HUES64 (cell line): ENCODE data around the gene TIMM17B. TPM values are rescaled to one million over a fixed set of nuclear protein-coding genes. Genes with fewer than 3 reads are reported as not detected.

Experiments
- H3K27ac ChIP-seq: 2 replicates; pipeline ENCODE4 v1.7.0; 2013; ENCODE audit warnings: low read depth, low read length, inconsistent platforms
- H3K27me3 ChIP-seq: 2 replicates; pipeline ENCODE4 v1.6.1; 2013; ENCODE audit warnings: mild to moderate bottlenecking, low read length; ENCODE audit not compliant: insufficient read depth
- H3K36me3 ChIP-seq: 2 replicates; pipeline ENCODE4 v1.6.1; 2013; ENCODE audit warnings: mild to moderate bottlenecking, low read length; ENCODE audit not compliant: insufficient read depth
- H3K4me1 ChIP-seq: 2 replicates; pipeline ENCODE4 v1.6.1; 2013; ENCODE audit warnings: mild to moderate bottlenecking, low read length, moderate library complexity; ENCODE audit not compliant: insufficient read depth
- H3K4me3 ChIP-seq: 2 replicates; pipeline ENCODE4 v1.5.1; 2013; ENCODE audit warnings: mild to moderate bottlenecking, low read length, moderate library complexity
- H3K9ac ChIP-seq: 2 replicates; pipeline ENCODE4 v1.6.1; 2013; ENCODE audit warnings: mild to moderate bottlenecking, low read depth, low read length
- H3K9me3 ChIP-seq: 2 replicates; pipeline ENCODE4 v1.6.1; 2013; ENCODE audit warnings: low read depth, low read length; ENCODE audit not compliant: insufficient read depth
- WGBS: fragments of 150-250, 120-280 bp; methylation state at CpG from one replicate; pipeline ENCODE4 v1.1.7; 2013; ENCODE audit warnings: missing lambda C conversion rate; 5-methylcytosine and 5-hydroxymethylcytosine counted together
- polyA plus RNA-seq, 2 experiments: library from polyadenylated mRNA; stranded (reverse); fragments of 50-300 nt; gene quantifications; one replicate each; pipeline ENCODE4 v1.2.3, GENCODE V29; 2013

The TIMM17B gene
- 52.2 TPM for polyA plus RNA-seq (2013, experiment 1 of 2)
- 59.4 TPM for polyA plus RNA-seq (2013, experiment 2 of 2)

GRCh38 chrX:48897625-48898306 is at the start of gene TIMM17B, which contains the start of gene PQBP1:
TIMM17B (minus strand) TSS chrX:48897768; CDS start chrX:48897749, 19 bp downstream.
PQBP1 (plus strand) TSS chrX:48897930; CDS start chrX:48898510, 580 bp downstream.
- H3K9me3 ChIP-seq = no peaks in the 10 kb centered on the region
- H3K4me1 ChIP-seq = no peaks in the 10 kb centered on the region
- peak within 1 kb of the TSS; percentile 96 for H3K4me3 ChIP-seq
- peaks cover 34% of the 10 kb centered on the region for H3K36me3 ChIP-seq
- H3K27ac ChIP-seq = peak within 1 kb of the TSS; percentile 99
- H3K27me3 ChIP-seq = no peaks in the 10 kb centered on the region
- H3K9ac ChIP-seq = peak within 1 kb of the TSS; percentile 95
- WGBS = under 1% methylated on average over 48 of the region's 49 CpGs

GRCh38 chrX:48945517-48946348 is 48.2 kb upstream of the TIMM17B start:
- no peaks in the 10 kb centered on the region for H3K9me3 ChIP-seq
- H3K4me1 ChIP-seq = no peaks in the 10 kb centered on the region
- 71% methylated on average over 7 of the region's 8 CpGs for WGBS
- no peak overlapping the region; the same call in 1 of the 2 replicates for H3K27ac ChIP-seq
- no peak overlapping the region for H3K9ac ChIP-seq
- H3K4me3 ChIP-seq = no peak overlapping the region
- H3K36me3 ChIP-seq = peaks cover 15% of the 10 kb centered on the region
- H3K27me3 ChIP-seq = no peaks in the 10 kb centered on the region

DNA sequence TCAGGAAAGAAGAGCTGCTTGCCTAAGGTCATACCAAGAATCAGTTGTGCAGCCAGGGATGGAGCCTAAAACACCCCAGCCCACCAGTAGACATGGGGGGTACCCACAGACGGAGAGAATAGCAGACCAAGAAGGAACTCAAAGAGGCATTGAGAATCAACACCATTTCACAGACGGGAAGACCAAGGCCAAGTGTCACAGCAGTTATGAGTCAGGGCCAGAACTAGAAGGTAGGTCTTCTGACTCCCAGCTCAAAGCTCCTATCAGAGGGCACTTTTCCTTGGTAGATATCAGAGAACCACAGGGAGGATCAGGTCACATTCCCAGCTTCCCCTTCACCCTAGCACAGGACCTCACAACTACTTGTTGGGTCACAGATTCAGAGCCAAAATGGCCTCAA is 45.3 kb upstream of the TIMM17B start:
- H3K9me3 ChIP-seq = no peaks in the 10 kb centered on the region

DNA sequence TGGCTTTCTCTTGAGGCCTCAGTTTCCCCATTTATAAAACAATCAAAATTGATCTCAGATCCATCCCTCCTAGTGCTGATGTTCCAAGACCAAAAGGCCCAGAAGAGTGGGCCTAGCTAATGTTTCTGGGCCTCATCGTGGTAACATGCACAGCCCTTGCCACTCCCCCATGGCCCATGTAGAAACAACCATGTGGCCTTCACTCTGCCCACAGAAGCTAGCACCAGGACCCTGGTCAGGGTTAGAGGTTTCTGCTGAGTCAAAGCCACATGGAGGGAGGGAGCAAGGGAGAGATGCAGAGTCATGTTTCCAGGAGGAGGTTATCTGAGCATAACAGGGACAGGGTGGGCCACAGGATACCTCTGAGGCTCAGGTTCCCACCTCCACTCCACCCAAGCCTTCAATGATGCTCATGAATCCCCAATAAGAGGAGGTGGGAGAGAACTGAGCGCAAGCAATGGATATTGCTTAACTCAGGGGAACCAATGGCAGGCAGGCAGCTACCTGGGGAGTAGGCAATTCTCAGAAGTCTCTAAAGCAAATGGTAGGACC is 42.9 kb upstream of the TIMM17B start:
- H3K27me3 ChIP-seq = no peaks in the 10 kb centered on the region
- peaks cover 21% of the 10 kb centered on the region for H3K36me3 ChIP-seq
- no peak overlapping the region for H3K4me3 ChIP-seq
- no peak overlapping the region for H3K27ac ChIP-seq
- no peaks in the 10 kb centered on the region for H3K9me3 ChIP-seq
- H3K4me1 ChIP-seq = peaks cover 14% of the 10 kb centered on the region; the same call in 1 of the 2 replicates
- 90% methylated on average over 2 of the region's 2 CpGs for WGBS
- no peak overlapping the region for H3K9ac ChIP-seq

More for the DNA sequence above, 45.3 kb upstream of the TIMM17B start:
- WGBS = 78% methylated on average over 2 of the region's 2 CpGs
- Histone ChIP-seq H3K4me3 (no peak overlapping the region), H3K27me3 (no peaks in the 10 kb centered on the region), H3K36me3 (peaks cover 19% of the 10 kb centered on the region), H3K4me1 (no peaks in the 10 kb centered on the region), H3K9ac (no peak overlapping the region), H3K27ac (no peak overlapping the region)

DNA sequence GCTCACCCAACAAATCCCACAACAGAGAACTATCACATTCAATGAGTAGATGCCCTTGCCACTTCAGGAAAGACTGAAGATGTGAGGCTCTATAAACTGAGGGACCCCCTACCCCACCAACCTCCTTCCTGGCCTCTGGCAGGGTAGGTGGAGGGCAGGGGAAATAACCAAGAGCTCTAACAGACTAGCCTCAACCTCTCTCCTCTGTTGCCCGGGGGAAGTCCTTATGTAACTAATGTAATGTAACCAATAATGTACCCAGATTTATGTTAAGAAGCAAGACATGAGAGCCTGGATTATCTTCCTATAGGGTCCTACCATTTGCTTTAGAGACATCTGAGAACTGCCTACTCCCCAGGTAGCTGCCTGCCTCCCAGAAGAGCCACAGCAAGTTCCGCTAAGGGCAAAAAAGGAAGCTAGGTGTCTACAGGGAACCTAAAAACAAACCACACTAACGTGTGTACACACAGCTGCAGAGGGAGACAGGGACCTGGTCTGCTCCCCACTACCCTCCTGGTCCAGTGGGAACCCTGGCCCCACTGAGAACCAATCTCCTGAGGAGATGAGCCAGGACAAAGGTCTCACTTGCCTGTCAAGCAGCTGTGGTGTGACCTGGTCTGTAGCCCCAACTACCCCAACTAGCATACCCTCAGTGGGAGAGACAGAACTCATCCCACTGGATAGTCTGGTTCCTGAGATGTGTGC is 42.1 kb upstream of the TIMM17B start:
- WGBS = 85% methylated on average over 2 of the region's 3 CpGs
- no peak overlapping the region for H3K4me3 ChIP-seq
- H3K36me3 ChIP-seq = peaks cover 28% of the 10 kb centered on the region
- H3K27me3 ChIP-seq = no peaks in the 10 kb centered on the region
- H3K4me1 ChIP-seq = peaks cover 14% of the 10 kb centered on the region; the same call in 1 of the 2 replicates
- H3K27ac ChIP-seq = no peak overlapping the region
- no peak overlapping the region for H3K9ac ChIP-seq
- H3K9me3 ChIP-seq = no peaks in the 10 kb centered on the region

DNA sequence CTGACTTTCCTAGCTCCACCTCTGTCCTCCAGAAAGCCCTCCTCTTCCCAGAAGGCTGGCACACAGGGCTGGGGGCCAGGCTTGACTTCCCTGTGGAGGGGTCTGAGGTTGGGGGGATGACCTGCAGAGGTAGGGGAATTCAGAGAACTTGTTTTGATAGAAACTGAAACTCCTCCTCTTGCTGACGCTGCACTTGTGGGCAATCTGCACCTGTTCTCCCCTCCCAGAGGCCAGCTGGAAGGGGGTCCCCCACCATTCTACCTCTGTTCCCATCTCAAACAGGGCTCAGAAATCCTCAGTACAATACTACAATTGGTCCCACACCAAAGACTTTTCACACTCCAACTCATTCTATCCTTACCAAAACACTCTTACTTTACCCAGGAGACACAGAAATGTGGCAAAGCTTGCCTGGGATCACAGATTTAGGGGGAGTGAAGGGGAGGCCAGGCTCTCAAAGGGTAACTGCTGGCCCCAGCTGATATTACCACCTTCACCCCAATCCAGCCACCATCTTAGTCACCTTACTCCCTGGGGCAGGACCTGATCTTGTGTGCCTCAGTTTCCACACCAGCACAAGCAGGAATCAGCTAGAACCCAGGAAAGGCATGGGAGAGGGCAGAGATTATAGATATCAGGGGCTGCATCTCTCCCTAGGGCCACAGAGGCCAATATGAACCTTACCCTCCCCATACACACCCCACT is 41.3 kb upstream of the TIMM17B start:
- Histone ChIP-seq H3K27me3 (no peaks in the 10 kb centered on the region), H3K36me3 (peaks cover 35% of the 10 kb centered on the region), H3K9ac (no peak overlapping the region), H3K9me3 (no peaks in the 10 kb centered on the region), H3K4me3 (no peak overlapping the region), H3K4me1 (peaks cover 14% of the 10 kb centered on the region; the same call in 1 of the 2 replicates), H3K27ac (no peak overlapping the region)
- WGBS = 77% methylated on average over 1 of the region's 1 CpG

- H3K4me3 ChIP-seq = peak overlapping the region; percentile 28; the same call in 1 of the 2 replicates
Measured at GRCh38 chrX:48937054-48937907, 39.7 kb upstream of the TIMM17B start.

DNA sequence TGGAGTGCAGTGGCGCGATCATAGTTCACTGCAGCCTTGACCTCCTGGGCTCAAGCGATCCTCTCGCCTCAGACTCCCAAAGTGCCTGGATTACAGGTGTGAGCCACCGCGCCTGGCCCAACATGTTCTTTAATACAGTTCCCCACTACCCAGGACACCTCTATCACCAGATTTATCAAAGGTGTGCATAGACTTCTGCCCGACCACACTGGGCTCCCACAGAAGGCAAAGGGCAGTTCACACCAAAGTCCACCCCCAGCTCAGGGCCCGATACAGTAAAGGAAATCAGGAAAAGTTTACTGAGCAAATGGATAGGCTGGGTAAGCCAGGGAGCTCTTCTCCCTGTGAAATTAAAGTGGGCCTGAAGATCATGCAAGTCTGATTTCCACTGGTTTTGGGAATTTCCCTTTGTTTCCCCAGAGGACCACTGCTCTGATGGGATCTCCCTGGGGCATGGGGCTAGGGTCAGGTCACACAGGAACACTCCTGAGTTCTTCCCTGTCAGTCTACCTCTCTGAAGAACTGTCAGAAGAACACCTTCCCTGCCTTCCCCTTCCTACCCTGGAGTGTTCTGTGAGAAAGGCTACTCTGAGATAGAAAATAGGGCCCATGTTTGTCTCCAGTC is 39.0 kb upstream of the TIMM17B start:
- Histone ChIP-seq H3K36me3 (peaks cover 32% of the 10 kb centered on the region), H3K27me3 (no peaks in the 10 kb centered on the region), H3K4me1 (peaks cover 14% of the 10 kb centered on the region; the same call in 1 of the 2 replicates), H3K9ac (no peak overlapping the region), H3K27ac (peak overlapping the region; percentile 76; the same call in 1 of the 2 replicates), H3K9me3 (no peaks in the 10 kb centered on the region), H3K4me3 (0 out of 2 replicates have a peak overlapping the region, but pooled peaks have one; percentile 28)
- WGBS = 97% methylated on average over 8 of the region's 8 CpGs

More at GRCh38 chrX:48937054-48937907, 39.7 kb upstream of the TIMM17B start:
- Histone ChIP-seq H3K36me3 (peaks cover 32% of the 10 kb centered on the region), H3K9me3 (no peaks in the 10 kb centered on the region), H3K9ac (no peak overlapping the region), H3K27ac (peak overlapping the region; percentile 76; the same call in 1 of the 2 replicates), H3K4me1 (peaks cover 14% of the 10 kb centered on the region; the same call in 1 of the 2 replicates), H3K27me3 (no peaks in the 10 kb centered on the region)
- WGBS = 16% methylated on average over 7 of the region's 9 CpGs

- Histone ChIP-seq H3K9me3 (no peaks in the 10 kb centered on the region), H3K9ac (no peak overlapping the region), H3K27ac (no peak overlapping the region), H3K4me3 (no peak overlapping the region), H3K36me3 (peaks cover 39% of the 10 kb centered on the region), H3K4me1 (peaks cover 14% of the 10 kb centered on the region; the same call in 1 of the 2 replicates), H3K27me3 (no peaks in the 10 kb centered on the region)
- WGBS = 89% methylated on average over 1 of the region's 1 CpG
Measured at GRCh38 chrX:48935301-48935670, 37.7 kb upstream of the TIMM17B start.
